HepG2 (cell line): ENCODE measurements around the gene IPMK. TPM values are rescaled to one million over a fixed set of nuclear protein-coding genes. Genes with fewer than 3 reads are reported as not detected.

Experiments used
- ATAC-seq: fragments of 200-7000 bp; cut with Tn5 transposase; 3 replicates; pipeline ENCODE4 v1.9.1; 2020; ENCODE audit warnings: mild to moderate bottlenecking, moderate library complexity
- BruUV-seq: library from RNA; stranded (reverse); fragments of 400-500 nt; replicated peaks from 2 replicates; lab custom pipeline; 2021; lab: Mats Ljungman, UMichigan
- CTCF ChIA-PET: fragments of 300-600 bp; formaldehyde crosslinking; extraction: SDS; loops from one replicate; lab custom pipeline; 2021; ENCODE audit warnings: low total read pairs, inconsistent platforms, low intra/inter-chr PET ratio; lab: Yijun Ruan, JAX
- POLR2A ChIA-PET: fragments of 350-600 bp; sonication (Branson Sonifier 250); formaldehyde crosslinking; loops from one replicate; lab custom pipeline; 2020; ENCODE audit warnings: antibody characterized with exemption, inconsistent platforms; lab: Yijun Ruan, JAX
- DNase-seq: peaks from one replicate; pipeline ENCODE4 v3.0.0-alpha.2; 2015; ENCODE audit warnings: low spot score
- FAIRE-seq: peaks from 3 replicates; lab custom pipeline; 2011; peaks lifted over from hg19 to GRCh38; lab: Jason Lieb, UNC
- H2AFZ ChIP-seq: one replicate; pipeline ENCODE4 v1.6.1; 2011; ENCODE audit warnings: low read length, inconsistent platforms
- H3K27ac ChIP-seq: fragments of 300-600 bp; 3 replicates; pipeline ENCODE4 v1.8.0; 2011; ENCODE audit warnings: mixed run types, mild to moderate bottlenecking, mixed read lengths, low read length, inconsistent platforms; ENCODE audit not compliant: insufficient read depth; ENCODE audit errors: extremely low read length
- H3K27me3 ChIP-seq, 2 experiments: fragments of 200-600 bp in 1 of 2; 2 replicates in 1 of 2; 3 replicates in 1 of 2; pipeline versions ENCODE4 v1.6.0 to v1.8.0; 2011; ENCODE audit warnings: low read length in 2 of 2, mild to moderate bottlenecking in 2 of 2, moderate library complexity in 2 of 2, inconsistent platforms in 1 of 2; ENCODE audit not compliant: insufficient read depth in 2 of 2, control insufficient read depth in 1 of 2
- H3K36me3 ChIP-seq, 2 experiments: fragments of 200-600 bp in 1 of 2; replicated peaks in 1 of 2; 2 replicates in 1 of 2; 3 replicates in 1 of 2; pipeline versions ENCODE4 v1.5.1 to v1.8.0; 2011; ENCODE audit warnings: low read length in 2 of 2, inconsistent platforms in 1 of 2; ENCODE audit not compliant: insufficient read depth in 2 of 2, control insufficient read depth in 1 of 2
- H3K4me1 ChIP-seq: 2 replicates; pipeline ENCODE4 v1.5.1; 2012; ENCODE audit warnings: low read length, inconsistent platforms; ENCODE audit not compliant: insufficient read depth
- H3K4me2 ChIP-seq: 2 replicates; pipeline ENCODE4 v1.6.0; 2011; ENCODE audit warnings: low read depth, low read length, inconsistent platforms
- H3K4me3 ChIP-seq, 3 experiments: fragments of 200-600 bp in 1 of 3; sonication (generic), shearing (Covaris generic) in 1 of 3; replicated peaks in 1 of 3; 2 replicates each; pipeline ENCODE4 v1.5.1; 2011 to 2016; ENCODE audit warnings: low read length in 3 of 3, inconsistent platforms in 2 of 3, low read depth in 2 of 3, mild to moderate bottlenecking in 2 of 3, control low read depth in 1 of 3, mixed read lengths in 1 of 3; ENCODE audit not compliant: insufficient read depth in 1 of 3
- H3K79me2 ChIP-seq: one replicate; pipeline ENCODE4 v1.6.1; 2011; ENCODE audit warnings: low read length, inconsistent platforms; ENCODE audit not compliant: insufficient read depth
- H3K9ac ChIP-seq: 2 replicates; pipeline ENCODE4 v1.6.0; 2011; ENCODE audit warnings: mild to moderate bottlenecking, low read depth, low read length, inconsistent platforms; ENCODE audit not compliant: insufficient read depth
- H3K9me3 ChIP-seq: 2 replicates; pipeline ENCODE4 v1.5.1; 2012; ENCODE audit warnings: mild to moderate bottlenecking, low read length
- H4K20me1 ChIP-seq: 2 replicates; pipeline ENCODE4 v1.6.0; 2011; ENCODE audit warnings: inconsistent platforms, mild to moderate bottlenecking, low read length, moderate library complexity; ENCODE audit not compliant: insufficient read depth
- MYNN ChIP-seq: sonication (generic); formaldehyde crosslinking; IDR thresholded peaks from 2 replicates; pipeline ENCODE4 v1.4.0; 2020; ENCODE audit warnings: mild to moderate bottlenecking, low read depth, missing genetic modification reagents
- ZNF263 ChIP-seq: sonication (generic); formaldehyde crosslinking; IDR thresholded peaks from 2 replicates; pipeline ENCODE4 v1.4.0; 2020; ENCODE audit warnings: missing genetic modification reagents
- ZNF878 ChIP-seq: sonication (generic); formaldehyde crosslinking; IDR thresholded peaks from 2 replicates; pipeline ENCODE4 v1.8.1; 2023; ENCODE audit warnings: mild to moderate bottlenecking, missing genetic modification reagents, moderate library complexity
- in situ Hi-C: cut with HindIII; loops from 2 replicates; pipeline ENCODE4 v1.10.0; 2017; ENCODE audit warnings: low pct_unique_long_range_greater_than_20kb; ENCODE audit not compliant: extremely low pct_ligation_motif_present
- intact Hi-C: fragments of 100-400 bp; cut with micrococcal nuclease; formaldehyde crosslinking; loops from one replicate; pipeline ENCODE4 v1.10.0; 2022; ENCODE audit not compliant: unreplicated experiment
- polyA plus RNA-seq, 8 experiments: library from polyadenylated mRNA; depleted of rRNA in 3 of 8; stranded (reverse) in 7 of 8; unstranded in 1 of 8; fragments of >200 nt; fragmentation: Illumina TruSeq in 4 of 8; extraction: Trizol in 4 of 8; gene quantifications; 2 replicates each; pipeline versions ENCODE4 v1.2.1 to v1.2.3, GENCODE V29; 2011 to 2016; ENCODE audit warnings: low read depth in 4 of 8, missing spikeins in 1 of 8, mixed read lengths in 1 of 8; ENCODE audit not compliant: insufficient read depth in 1 of 8
- total RNA-seq, 5 experiments: library from RNA; depleted of rRNA; stranded (reverse); fragments of >200 nt; fragmentation: Illumina TruSeq; extraction: Trizol; gene quantifications; 2 replicates each; pipeline ENCODE4 v1.2.3, GENCODE V29; 2016; ENCODE audit warnings: low read depth in 1 of 5
- TF ChIP-seq, protein P1 (sequence below): sonication (generic); formaldehyde crosslinking; IDR thresholded peaks from 2 replicates; pipeline ENCODE4 v1.4.0; 2020; ENCODE audit warnings: missing genetic modification reagents
- TF ChIP-seq, protein P2 (sequence below): sonication (generic); formaldehyde crosslinking; conservative IDR thresholded peaks from 2 replicates; pipeline ENCODE4 v1.4.0; 2020; ENCODE audit warnings: missing genetic modification reagents

Gene IPMK
- total and polyA plus RNA-seq, 2 of the 13 experiments (the other 11 are each of a cell fraction or from before 2014, with no cell fraction given), result 2.7 to 3.9 TPM

DNA sequence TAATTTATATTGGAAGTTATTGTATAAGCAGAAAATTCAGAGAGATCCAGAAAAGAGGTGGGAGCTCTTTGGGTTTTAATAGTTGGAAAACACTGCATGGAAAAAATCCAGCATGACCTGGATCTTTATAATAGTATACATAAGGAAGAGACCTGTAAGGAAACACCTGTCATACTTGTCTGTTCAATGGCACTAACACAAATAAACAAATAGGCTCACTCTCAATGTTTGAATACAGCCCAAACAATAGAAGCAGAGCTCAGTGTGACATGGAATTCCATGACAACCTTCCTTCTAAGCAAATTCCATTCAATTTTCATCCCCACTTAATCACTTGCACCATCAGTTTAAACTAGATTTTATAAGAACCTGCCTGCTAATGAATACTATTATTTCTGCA is 33.0 kb upstream of the IPMK start:
- intact Hi-C loops (loop anchor here (5.0 to 10.0 kb wide), 2 partner anchors 212 to 344 kb away; partner anchors contain the start of gene BICC1), in situ Hi-C loops (loop anchor here (5.0 to 10.0 kb wide), 2 partner anchors 87 to 214 kb away; partner anchors contain the start of genes BICC1 and TFAM)
- FAIRE-seq (no peak), DNase-seq (no peak), ATAC-seq (no peak)
- Histone ChIP-seq H3K9ac (no peak overlapping the region), H3K9me3 (no peaks in the 10 kb centered on the region), H3K79me2 (no peaks in the 10 kb centered on the region), H3K4me3 (no peak overlapping the region), H4K20me1 (no peaks in the 10 kb centered on the region), H3K4me2 (no peak overlapping the region), H2AFZ (no peak overlapping the region), H3K36me3 (no peaks in the 10 kb centered on the region), H3K27me3 (no peaks in the 10 kb centered on the region), H3K27ac (no peak overlapping the region), H3K4me1 (peaks cover 37% of the 10 kb centered on the region)
- no peak for TF ChIP-seq ZNF263
- no peak for TF ChIP-seq MYNN (CRISPR knock-in tag)
- TF ChIP-seq, protein P1, sequence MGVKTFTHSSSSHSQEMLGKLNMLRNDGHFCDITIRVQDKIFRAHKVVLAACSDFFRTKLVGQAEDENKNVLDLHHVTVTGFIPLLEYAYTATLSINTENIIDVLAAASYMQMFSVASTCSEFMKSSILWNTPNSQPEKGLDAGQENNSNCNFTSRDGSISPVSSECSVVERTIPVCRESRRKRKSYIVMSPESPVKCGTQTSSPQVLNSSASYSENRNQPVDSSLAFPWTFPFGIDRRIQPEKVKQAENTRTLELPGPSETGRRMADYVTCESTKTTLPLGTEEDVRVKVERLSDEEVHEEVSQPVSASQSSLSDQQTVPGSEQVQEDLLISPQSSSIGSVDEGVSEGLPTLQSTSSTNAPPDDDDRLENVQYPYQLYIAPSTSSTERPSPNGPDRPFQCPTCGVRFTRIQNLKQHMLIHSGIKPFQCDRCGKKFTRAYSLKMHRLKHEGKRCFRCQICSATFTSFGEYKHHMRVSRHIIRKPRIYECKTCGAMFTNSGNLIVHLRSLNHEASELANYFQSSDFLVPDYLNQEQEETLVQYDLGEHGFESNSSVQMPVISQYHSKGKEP (CRISPR knock-in tag), result no peak
- no peak for TF ChIP-seq ZNF878 (CRISPR knock-in tag)
- TF ChIP-seq, protein P2, sequence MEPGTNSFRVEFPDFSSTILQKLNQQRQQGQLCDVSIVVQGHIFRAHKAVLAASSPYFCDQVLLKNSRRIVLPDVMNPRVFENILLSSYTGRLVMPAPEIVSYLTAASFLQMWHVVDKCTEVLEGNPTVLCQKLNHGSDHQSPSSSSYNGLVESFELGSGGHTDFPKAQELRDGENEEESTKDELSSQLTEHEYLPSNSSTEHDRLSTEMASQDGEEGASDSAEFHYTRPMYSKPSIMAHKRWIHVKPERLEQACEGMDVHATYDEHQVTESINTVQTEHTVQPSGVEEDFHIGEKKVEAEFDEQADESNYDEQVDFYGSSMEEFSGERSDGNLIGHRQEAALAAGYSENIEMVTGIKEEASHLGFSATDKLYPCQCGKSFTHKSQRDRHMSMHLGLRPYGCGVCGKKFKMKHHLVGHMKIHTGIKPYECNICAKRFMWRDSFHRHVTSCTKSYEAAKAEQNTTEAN (CRISPR knock-in tag), result no peak
- no TSS peak for BruUV-seq
- CTCF ChIA-PET, result interaction anchor here (2.5 kb wide), 1 partner anchor 84 kb away, joined by 34 read pairs; the partner anchor contains the start of gene TFAM
- POLR2A ChIA-PET, result interaction anchor here (1.9 kb wide), 1 partner anchor 84 kb away, joined by 10 read pairs; the partner anchor contains the start of gene TFAM
